Mammary epithelial cell (primary cell): ENCODE measurements around the gene EOLA1.
"Not testable (repeated sequence)": the region's sequence is repeated elsewhere in the genome, so short reads cannot be mapped to it uniquely, and the experiment has no call there.

Experiments
- EZH2 ChIP-seq: IDR thresholded peaks from 2 replicates; pipeline ENCODE4 v1.6.1; 2012; ENCODE audit warnings: low read length, inconsistent platforms, borderline replicate concordance
- TF ChIP-seq, protein P1 (sequence below), 2 donors: IDR thresholded peaks in 1 of 2; conservative IDR thresholded peaks in 1 of 2; 2 replicates each; pipeline ENCODE4 v1.5.1; 2011 to 2012; ENCODE audit warnings: inconsistent platforms in 2 of 2, low read length in 2 of 2, mild to moderate bottlenecking in 2 of 2, control low read depth in 1 of 2, low read depth in 1 of 2; ENCODE audit not compliant: insufficient read depth in 1 of 2; ENCODE audit errors: extremely low read depth in 1 of 2

DNA sequence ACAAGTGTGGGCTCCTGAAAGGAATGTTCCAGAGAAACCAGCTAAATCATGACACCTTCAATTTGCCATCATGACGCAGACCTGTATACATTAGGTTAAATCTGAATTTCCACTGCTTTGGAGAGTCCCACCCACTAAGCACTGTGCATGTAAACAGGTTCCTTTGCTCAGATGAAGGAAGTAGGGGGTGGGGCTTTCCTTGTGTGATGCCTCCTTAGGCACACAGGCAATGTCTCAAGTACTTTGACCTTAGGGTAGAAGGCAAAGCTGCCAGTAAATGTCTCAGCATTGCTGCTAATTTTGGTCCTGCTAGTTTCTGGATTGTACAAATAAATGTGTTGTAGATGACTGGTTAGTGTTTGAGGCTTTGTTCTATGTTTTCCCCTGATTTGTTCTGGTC, 6.2 kb downstream of the EOLA1 start:
- TF ChIP-seq, protein P1, sequence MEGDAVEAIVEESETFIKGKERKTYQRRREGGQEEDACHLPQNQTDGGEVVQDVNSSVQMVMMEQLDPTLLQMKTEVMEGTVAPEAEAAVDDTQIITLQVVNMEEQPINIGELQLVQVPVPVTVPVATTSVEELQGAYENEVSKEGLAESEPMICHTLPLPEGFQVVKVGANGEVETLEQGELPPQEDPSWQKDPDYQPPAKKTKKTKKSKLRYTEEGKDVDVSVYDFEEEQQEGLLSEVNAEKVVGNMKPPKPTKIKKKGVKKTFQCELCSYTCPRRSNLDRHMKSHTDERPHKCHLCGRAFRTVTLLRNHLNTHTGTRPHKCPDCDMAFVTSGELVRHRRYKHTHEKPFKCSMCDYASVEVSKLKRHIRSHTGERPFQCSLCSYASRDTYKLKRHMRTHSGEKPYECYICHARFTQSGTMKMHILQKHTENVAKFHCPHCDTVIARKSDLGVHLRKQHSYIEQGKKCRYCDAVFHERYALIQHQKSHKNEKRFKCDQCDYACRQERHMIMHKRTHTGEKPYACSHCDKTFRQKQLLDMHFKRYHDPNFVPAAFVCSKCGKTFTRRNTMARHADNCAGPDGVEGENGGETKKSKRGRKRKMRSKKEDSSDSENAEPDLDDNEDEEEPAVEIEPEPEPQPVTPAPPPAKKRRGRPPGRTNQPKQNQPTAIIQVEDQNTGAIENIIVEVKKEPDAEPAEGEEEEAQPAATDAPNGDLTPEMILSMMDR (conservative IDR thresholded peaks at IDR 0.05 in 1 of 2, IDR thresholded peaks at IDR 0.05 in 1 of 2; ENCODE audit: extremely low read depth in 1 of 2, insufficient read depth in 1 of 2, low read depth in 1 of 2, low read length in 2 of 2) = not testable (repeated sequence)
- not testable (repeated sequence) for TF ChIP-seq EZH2
